ENCODE data around the gene DUS2.
A peak's percentile ranks its signal among the peaks of the same experiment; 100 is the strongest.
"Not testable (repeated sequence)": the region's sequence is repeated elsewhere in the genome, so short reads cannot be mapped to it uniquely, and the experiment has no call there.

Gene DUS2

GRCh38 chr16:68093816-68094613 is 70.9 kb downstream of the DUS2 start:
- peak; percentile 70 for DNase-seq

GRCh38 chr16:68094614-68094934 is 71.5 kb downstream of the DUS2 start:
- no peak for DNase-seq

DNA sequence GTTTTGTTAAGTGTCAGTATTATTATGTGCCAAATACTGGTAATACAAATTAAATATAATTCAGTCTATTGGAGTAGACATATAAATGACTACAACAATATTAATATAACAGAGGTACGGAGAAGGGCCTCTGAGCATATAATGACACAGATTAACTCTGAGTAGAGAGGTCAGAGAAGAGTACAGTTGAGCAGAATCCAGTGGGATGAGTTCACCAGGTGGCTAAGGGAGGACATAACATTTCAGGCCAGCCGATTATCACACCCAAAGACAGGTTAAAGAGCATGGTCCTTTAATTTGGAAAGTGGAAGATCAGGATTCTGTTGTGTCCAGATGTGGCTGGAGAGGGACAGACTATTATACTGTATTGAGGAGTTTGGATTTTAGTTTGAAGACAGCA is 73.4 kb downstream of the DUS2 start:
- no peak for DNase-seq

DNA sequence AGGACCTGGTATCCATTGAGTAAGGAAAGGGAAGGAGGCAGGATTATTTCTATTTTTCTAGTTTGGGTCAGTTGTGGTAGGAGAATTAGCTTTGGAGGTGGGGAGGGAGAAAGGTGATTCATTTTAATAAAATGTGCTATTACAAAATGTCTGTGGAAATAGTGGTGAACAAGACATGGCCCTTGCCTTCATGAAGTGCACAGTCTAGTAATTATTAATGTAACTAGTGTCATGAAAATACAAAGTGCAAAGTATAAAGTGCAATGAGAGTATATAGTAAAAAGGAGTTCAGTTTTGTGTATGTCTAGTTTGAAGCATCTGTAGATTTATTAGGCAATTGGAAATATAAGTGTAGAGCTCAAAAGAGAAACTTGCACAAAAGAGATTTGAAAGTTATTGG is 74.0 kb downstream of the DUS2 start:
- DNase-seq = no peak

GRCh38 chr16:68097895-68098294 is 74.8 kb downstream of the DUS2 start:
- no peak for DNase-seq

DNA sequence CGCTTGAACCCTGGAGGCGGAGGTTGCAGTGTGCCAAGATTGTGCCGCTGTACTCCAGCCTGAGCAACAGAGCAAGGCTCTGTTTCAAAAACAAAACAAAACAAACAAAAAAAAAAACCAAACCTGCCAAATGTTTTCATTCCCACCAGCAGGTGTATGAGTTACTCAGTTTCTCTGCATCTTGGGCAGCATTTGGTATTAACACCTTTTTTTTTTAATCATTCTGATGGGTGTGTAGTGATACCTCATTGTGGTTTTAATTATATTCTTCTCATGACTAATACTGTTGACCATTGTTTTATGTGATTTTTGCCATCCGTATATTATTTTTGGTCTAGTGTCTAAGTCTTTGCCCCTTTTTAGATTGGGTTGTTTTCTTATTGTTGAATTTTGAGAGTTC is 77.4 kb downstream of the DUS2 start:
- no peak for DNase-seq

DNA sequence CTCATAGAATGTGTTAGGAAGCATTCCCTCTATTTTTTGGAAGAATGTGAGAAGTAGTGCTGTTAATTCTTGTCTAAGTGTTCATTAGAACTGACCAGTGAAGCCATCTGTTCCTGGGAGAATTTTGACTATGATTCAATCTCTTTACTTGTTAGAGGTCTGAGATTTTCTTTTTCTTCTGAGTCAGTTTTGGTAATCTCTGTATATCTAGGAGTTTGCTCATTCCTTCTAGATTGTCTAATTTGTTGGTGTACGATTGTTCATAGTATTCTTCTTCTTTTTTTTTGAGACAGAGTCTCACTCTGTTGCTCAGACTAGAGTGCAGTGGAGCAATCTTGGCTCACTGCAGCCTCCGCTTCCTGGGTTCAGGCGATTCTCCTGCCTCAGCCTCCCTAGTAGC is 82.5 kb downstream of the DUS2 start:
- no peak for DNase-seq

DNA sequence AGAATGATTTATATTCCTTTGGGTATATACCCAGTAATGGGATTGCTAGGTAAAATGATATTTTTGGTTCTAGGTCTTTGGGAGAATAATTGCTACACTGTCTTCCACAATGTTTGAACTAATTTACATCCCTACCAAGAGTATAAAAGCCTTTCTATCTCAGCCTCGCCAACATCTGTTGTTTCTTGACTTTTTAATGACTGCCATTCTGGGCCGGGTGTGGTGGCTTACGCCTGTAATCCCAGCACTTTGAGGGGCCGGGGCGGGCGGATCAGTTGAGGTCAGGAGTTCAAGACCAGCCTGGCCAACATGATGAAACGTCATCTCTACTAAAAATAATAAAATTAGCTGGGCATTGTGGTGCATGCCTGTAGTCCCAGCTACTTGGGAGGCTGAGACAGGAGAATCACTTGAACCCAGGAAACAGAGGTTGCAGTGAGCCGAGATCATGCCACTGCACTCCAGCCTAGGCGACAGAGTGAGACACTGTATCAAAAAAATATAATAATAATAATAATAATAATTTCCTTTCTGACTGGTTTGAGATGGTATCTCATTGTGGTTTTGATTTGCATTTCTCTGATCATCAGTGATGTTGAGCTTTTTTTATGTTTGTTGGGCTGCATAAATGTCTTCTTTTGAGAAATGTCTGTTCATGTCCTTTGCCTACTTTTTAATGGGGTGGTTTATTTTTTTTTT is 84.3 kb downstream of the DUS2 start:
- not testable (repeated sequence) for DNase-seq

- not testable (repeated sequence) for DNase-seq
Measured at GRCh38 chr16:68109156-68109555, 86.1 kb downstream of the DUS2 start.

- not testable (repeated sequence) for DNase-seq
Measured at GRCh38 chr16:68110611-68111010, 87.5 kb downstream of the DUS2 start.

DNA sequence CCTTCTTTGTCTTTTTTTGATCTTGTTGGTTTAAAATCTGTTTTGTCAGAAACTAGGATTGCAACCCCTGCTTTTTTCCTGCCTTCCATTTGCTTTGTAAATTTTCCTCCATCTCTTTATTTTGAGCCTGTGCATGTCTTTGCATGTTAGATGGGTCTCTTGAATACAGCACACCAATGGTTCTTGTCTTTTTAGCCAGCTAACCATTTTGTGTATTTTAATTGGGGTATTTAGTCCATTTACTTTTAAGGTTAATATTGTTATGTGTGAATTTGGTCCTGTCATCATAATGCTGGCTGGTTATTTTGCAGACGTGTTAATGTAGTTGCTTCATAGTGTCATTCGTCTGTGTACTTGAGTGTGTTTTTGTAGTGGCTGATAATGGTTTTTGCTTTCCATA is 88.3 kb downstream of the DUS2 start:
- DNase-seq = no peak

DNA sequence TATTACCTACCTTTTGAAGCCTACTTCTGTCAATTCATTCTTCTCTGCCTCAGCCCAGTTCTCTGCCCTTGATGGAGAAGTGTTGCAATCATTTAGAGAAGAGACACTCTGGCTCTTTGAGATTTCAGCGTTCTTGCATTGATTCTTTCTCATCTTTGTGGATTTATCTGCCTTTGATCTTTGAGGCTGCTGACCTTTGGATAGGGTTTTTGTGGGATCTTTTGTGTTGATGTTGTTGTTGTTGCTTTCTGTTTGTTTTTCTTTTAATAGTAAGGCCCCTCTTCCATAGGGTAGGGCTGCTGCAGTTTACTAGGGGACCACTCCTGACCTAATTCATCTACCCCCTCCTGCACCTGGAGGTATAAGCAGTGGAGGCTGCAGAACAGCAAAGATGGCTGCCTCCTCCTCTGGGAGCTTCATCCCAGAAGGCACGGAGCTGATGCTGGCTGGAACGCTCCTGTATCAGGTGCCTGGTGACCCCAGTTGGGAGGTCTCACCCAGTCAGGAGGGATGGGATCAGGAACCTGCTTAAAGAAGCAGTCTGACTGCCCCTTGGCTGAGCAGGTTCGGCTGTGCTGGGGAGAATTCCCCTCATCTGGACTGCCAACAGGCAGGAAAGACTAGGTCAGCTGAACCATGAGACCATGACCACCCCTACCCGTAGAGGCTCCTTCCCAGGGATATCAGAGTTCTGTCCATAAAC is 90.1 kb downstream of the DUS2 start:
- no peak for DNase-seq

GRCh38 chr16:68113765-68114240 is 90.7 kb downstream of the DUS2 start:
- no peak for DNase-seq

- peak; percentile 25 for DNase-seq
Measured at GRCh38 chr16:68114939-68115338, 91.9 kb downstream of the DUS2 start.

DNA sequence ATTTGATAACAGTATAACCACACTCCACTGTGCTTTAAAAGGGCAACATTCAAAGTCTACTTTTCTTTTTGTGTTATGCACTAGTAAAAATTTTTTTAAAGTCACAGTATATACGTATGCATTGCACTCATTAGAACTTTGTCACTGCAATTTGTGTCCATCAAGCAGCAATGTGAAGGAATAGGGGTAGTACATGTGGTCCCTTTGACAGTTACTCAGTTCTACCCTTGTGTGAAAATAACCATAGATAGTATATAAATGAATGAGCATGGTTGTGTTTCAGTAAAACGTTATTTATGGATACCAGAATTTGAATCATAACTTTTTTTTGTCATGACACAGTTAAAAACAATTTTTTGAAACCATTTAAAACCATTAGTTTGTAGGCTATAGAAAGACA is 92.8 kb downstream of the DUS2 start:
- DNase-seq = no peak

- peak; percentile 16 for DNase-seq
Measured at GRCh38 chr16:68116256-68116867, 93.3 kb downstream of the DUS2 start.

DNA sequence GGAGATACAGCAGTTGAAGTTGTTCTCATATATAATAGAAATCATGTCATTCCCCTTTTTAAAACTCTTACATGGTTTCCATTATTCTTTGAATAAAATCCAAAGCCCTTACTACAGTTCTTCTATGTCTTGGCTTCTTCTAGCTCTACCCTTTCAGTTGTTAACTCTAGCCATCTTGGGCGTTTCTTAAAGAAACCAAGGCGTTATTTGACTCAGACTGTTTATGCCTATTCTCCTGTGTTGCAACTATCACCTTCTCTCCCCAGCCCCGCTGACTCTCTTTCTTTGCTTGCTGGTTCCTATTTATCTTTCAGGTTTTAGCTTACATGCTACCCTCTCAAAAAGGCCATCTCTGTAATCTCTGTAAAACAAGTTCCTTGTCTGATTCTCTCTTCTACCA is 94.8 kb downstream of the DUS2 start:
- no peak for DNase-seq

- DNase-seq = not testable (repeated sequence)
Measured at GRCh38 chr16:68118954-68119353, 95.9 kb downstream of the DUS2 start.

GRCh38 chr16:68120496-68120895 is 97.4 kb downstream of the DUS2 start:
- not testable (repeated sequence) for DNase-seq

DNA sequence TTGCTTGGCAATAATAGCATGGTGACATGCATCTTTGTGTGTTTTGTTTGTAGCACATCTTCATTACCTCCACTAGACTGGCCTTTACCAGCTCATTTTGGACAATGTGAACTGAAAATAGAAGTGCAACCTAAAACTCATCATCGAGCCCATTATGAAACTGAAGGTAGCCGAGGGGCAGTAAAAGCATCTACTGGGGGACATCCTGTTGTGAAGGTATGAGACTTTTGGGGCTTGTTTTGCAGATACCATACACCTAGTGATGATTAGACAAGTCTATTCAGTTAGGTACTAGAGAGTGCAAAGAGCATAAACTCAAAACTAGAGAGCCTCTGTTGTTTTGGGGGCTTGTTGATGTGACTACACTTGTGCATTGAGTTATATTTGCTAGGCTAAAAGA is 103.3 kb downstream of the DUS2 start:
- DNase-seq = no peak

- DNase-seq = peak; percentile 22
Measured at GRCh38 chr16:68128577-68129305, 105.7 kb downstream of the DUS2 start.

Measured in fibroblast of upper back skin (primary cell).